HepG2 (cell line): ENCODE data around the gene PGC. TPM values are rescaled to one million over a fixed set of nuclear protein-coding genes. Genes with fewer than 3 reads are reported as not detected.
A peak's percentile ranks its signal among the peaks of the same experiment; 100 is the strongest.

Experiments used
- ARID2 ChIP-seq: sonication (generic); formaldehyde crosslinking; IDR thresholded peaks from 2 replicates; pipeline ENCODE4 v1.8.1; 2022; ENCODE audit warnings: mild to moderate bottlenecking, missing genetic modification reagents, borderline replicate concordance
- ATF7-NPFF ChIP-seq: sonication (generic); formaldehyde crosslinking; IDR thresholded peaks from 2 replicates; pipeline ENCODE4 v1.8.1; 2023; ENCODE audit warnings: mild to moderate bottlenecking, low read depth, missing genetic modification reagents, moderate library complexity
- CBX1 ChIP-seq: IDR thresholded peaks from one replicate; pipeline ENCODE4 v1.6.1; 2016; ENCODE audit warnings: antibody characterized with exemption, low read depth
- CHD2 ChIP-seq: IDR thresholded peaks from 2 replicates; pipeline ENCODE4 v1.6.1; 2011; ENCODE audit warnings: low read depth, low read length, improper control_type of control experiment
- DMAP1 ChIP-seq: IDR thresholded peaks from 2 replicates; pipeline ENCODE4 v1.6.1; 2016
- EP300 ChIP-seq, 3 experiments: sonication (generic) in 1 of 3; formaldehyde crosslinking in 1 of 3; IDR thresholded peaks; 2 replicates each; pipeline versions ENCODE4 v1.5.1 to v1.6.1; 2011 to 2020; ENCODE audit warnings: low read depth in 2 of 3, low read length in 2 of 3, borderline replicate concordance in 1 of 3, improper control_type of control experiment in 1 of 3, mild to moderate bottlenecking in 1 of 3, missing genetic modification reagents in 1 of 3, moderate library complexity in 1 of 3
- ETV5 ChIP-seq: IDR thresholded peaks from 2 replicates; pipeline ENCODE4 v1.6.1; 2018; ENCODE audit warnings: missing biosample characterization, missing genetic modification reagents, inconsistent platforms, borderline replicate concordance
- HNRNPL ChIP-seq: fragments of 200-400 bp; formaldehyde crosslinking; IDR thresholded peaks from 2 replicates; pipeline ENCODE4 v1.6.1; 2017; ENCODE audit warnings: mild to moderate bottlenecking, low read depth, low read length
- KMT2B ChIP-seq: IDR thresholded peaks from 2 replicates; pipeline ENCODE4 v1.6.1; 2016; ENCODE audit warnings: missing genetic modification reagents, missing compliant biosample characterization
- PAX8 ChIP-seq: sonication (generic); formaldehyde crosslinking; IDR thresholded peaks from 2 replicates; pipeline ENCODE4 v1.8.0; 2022; ENCODE audit warnings: mild to moderate bottlenecking, missing genetic modification reagents, borderline replicate concordance
- PHF8 ChIP-seq: sonication (generic); formaldehyde crosslinking; IDR thresholded peaks from 2 replicates; pipeline ENCODE4 v1.5.0; 2020; ENCODE audit warnings: missing genetic modification reagents
- PPARG ChIP-seq: conservative IDR thresholded peaks from 2 replicates; pipeline ENCODE4 v1.6.1; 2016; ENCODE audit warnings: missing biosample characterization, missing genetic modification reagents
- RARA ChIP-seq: IDR thresholded peaks from 2 replicates; pipeline ENCODE4 v1.6.1; 2016; ENCODE audit warnings: missing genetic modification reagents, missing compliant biosample characterization
- SP5 ChIP-seq: IDR thresholded peaks from 2 replicates; pipeline ENCODE4 v1.6.1; 2016; ENCODE audit warnings: low read depth, borderline replicate concordance
- YEATS4 ChIP-seq: sonication (generic); formaldehyde crosslinking; IDR thresholded peaks from 2 replicates; pipeline ENCODE4 v1.4.0; 2020; ENCODE audit warnings: missing genetic modification reagents, borderline replicate concordance
- ZBTB38 ChIP-seq: sonication (generic); formaldehyde crosslinking; IDR thresholded peaks from 2 replicates; pipeline ENCODE4 v1.5.1; 2020; ENCODE audit warnings: mild to moderate bottlenecking, missing genetic modification reagents
- ZNF747 ChIP-seq: sonication (generic); formaldehyde crosslinking; IDR thresholded peaks from 2 replicates; pipeline ENCODE4 v1.8.1; 2023; ENCODE audit warnings: missing genetic modification reagents, mild to moderate bottlenecking, borderline replicate concordance
- ZSCAN12 ChIP-seq: sonication (generic); formaldehyde crosslinking; IDR thresholded peaks from 2 replicates; pipeline ENCODE4 v1.9.0; 2021; ENCODE audit warnings: mild to moderate bottlenecking, missing genetic modification reagents
- polyA plus RNA-seq, 8 experiments: library from polyadenylated mRNA; depleted of rRNA in 3 of 8; stranded (reverse) in 7 of 8; unstranded in 1 of 8; fragments of >200 nt; fragmentation: Illumina TruSeq in 4 of 8; extraction: Trizol in 4 of 8; gene quantifications; 2 replicates each; pipeline versions ENCODE4 v1.2.1 to v1.2.3, GENCODE V29; 2011 to 2016; ENCODE audit warnings: low read depth in 4 of 8, missing spikeins in 1 of 8, mixed read lengths in 1 of 8; ENCODE audit not compliant: insufficient read depth in 1 of 8
- total RNA-seq, 5 experiments: library from RNA; depleted of rRNA; stranded (reverse); fragments of >200 nt; fragmentation: Illumina TruSeq; extraction: Trizol; gene quantifications; 2 replicates each; pipeline ENCODE4 v1.2.3, GENCODE V29; 2016; ENCODE audit warnings: low read depth in 1 of 5
- TF ChIP-seq, protein P1 (sequence below): sonication (generic); formaldehyde crosslinking; IDR thresholded peaks from 2 replicates; pipeline ENCODE4 v1.4.0; 2020; ENCODE audit warnings: missing genetic modification reagents
- TF ChIP-seq, protein P2 (sequence below): sonication (generic); formaldehyde crosslinking; conservative IDR thresholded peaks from 2 replicates; pipeline ENCODE4 v1.4.0; 2020; ENCODE audit warnings: missing genetic modification reagents
- TF ChIP-seq, protein P3 (sequence below): sonication (generic); formaldehyde crosslinking; IDR thresholded peaks from 2 replicates; pipeline ENCODE4 v1.4.0; 2020; ENCODE audit warnings: mild to moderate bottlenecking, missing genetic modification reagents, borderline replicate concordance

Gene PGC
- total and polyA plus RNA-seq, 2 of the 13 experiments (the other 11 are each of a cell fraction or from before 2014, with no cell fraction given): 426 to 502 TPM

DNA sequence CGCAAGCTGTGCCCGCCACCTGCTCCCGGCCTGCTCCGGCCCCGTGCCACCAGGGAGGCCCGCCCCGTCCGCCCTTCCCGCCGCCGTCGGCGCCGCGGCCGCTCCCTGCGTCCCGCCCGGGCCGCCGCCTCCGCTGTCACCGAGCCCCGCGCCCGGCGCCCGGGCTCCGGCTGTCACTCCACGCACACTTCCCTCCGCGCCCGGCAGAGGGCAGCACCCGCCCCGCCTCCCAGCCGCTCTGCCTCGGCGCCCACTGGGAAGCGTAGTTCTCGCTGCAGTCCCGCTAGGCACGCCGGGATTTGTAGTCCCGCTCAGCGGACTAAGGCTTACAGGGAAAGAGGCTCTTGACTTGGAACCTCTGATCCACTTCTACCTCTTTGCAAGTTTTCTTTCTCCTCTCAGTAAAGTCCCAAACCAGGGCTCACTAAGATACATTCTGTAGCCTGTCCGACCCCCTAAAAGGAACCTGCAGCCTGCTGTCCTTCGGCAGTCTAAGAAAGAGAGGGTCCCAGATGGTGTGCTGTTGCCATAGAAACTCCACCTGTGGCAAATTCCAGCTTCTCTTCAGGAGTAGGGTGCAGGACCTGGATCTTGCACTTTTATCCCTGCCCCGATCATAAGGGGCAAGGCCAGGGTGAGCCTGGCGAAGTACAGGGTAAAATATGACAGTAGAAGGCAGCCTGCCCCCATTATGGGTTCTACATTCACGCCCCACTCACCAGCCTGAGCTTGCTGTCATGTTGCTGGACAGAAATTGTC is 11.6 kb downstream of the PGC start, which contains the start of gene TFEB (continued):
- TF ChIP-seq, protein P1, sequence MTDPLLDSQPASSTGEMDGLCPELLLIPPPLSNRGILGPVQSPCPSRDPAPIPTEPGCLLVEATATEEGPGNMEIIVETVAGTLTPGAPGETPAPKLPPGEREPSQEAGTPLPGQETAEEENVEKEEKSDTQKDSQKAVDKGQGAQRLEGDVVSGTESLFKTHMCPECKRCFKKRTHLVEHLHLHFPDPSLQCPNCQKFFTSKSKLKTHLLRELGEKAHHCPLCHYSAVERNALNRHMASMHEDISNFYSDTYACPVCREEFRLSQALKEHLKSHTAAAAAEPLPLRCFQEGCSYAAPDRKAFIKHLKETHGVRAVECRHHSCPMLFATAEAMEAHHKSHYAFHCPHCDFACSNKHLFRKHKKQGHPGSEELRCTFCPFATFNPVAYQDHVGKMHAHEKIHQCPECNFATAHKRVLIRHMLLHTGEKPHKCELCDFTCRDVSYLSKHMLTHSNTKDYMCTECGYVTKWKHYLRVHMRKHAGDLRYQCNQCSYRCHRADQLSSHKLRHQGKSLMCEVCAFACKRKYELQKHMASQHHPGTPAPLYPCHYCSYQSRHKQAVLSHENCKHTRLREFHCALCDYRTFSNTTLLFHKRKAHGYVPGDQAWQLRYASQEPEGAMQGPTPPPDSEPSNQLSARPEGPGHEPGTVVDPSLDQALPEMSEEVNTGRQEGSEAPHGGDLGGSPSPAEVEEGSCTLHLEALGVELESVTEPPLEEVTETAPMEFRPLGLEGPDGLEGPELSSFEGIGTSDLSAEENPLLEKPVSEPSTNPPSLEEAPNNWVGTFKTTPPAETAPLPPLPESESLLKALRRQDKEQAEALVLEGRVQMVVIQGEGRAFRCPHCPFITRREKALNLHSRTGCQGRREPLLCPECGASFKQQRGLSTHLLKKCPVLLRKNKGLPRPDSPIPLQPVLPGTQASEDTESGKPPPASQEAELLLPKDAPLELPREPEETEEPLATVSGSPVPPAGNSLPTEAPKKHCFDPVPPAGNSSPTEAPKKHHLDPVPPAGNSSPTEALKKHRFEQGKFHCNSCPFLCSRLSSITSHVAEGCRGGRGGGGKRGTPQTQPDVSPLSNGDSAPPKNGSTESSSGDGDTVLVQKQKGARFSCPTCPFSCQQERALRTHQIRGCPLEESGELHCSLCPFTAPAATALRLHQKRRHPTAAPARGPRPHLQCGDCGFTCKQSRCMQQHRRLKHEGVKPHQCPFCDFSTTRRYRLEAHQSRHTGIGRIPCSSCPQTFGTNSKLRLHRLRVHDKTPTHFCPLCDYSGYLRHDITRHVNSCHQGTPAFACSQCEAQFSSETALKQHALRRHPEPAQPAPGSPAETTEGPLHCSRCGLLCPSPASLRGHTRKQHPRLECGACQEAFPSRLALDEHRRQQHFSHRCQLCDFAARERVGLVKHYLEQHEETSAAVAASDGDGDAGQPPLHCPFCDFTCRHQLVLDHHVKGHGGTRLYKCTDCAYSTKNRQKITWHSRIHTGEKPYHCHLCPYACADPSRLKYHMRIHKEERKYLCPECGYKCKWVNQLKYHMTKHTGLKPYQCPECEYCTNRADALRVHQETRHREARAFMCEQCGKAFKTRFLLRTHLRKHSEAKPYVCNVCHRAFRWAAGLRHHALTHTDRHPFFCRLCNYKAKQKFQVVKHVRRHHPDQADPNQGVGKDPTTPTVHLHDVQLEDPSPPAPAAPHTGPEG: no peak
- TF ChIP-seq YEATS4 (CRISPR knock-in tag) (no peak), SP5 (CRISPR knock-in tag) (peak; percentile 72), ARID2 (CRISPR knock-in tag) (no peak), RARA (CRISPR knock-in tag) (no peak; the same call in 1 of the 2 replicates), PHF8 (CRISPR knock-in tag) (no peak; the same call in 1 of the 2 replicates), PPARG (CRISPR knock-in tag) (peak; percentile 70; the same call in 1 of the 2 replicates), CHD2 (0 out of 2 replicates have a peak, but pooled peaks have one; percentile 70), ZBTB38 (CRISPR knock-in tag) (no peak), CBX1 (peak; percentile 40), EP300 (IDR thresholded peaks at IDR 0.05; ENCODE audit: low read depth in 2 of 2, low read length in 2 of 2) (peak in 1 of 2 experiments; percentile 57; a peak in 2 of 4 replicates), EP300 (CRISPR knock-in tag; IDR thresholded peaks at IDR 0.05; ENCODE audit: borderline replicate concordance) (0 out of 2 replicates have a peak, but pooled peaks have one; percentile 7), ZSCAN12 (CRISPR knock-in tag) (no peak), DMAP1 (CRISPR knock-in tag) (no peak), ATF7-NPFF (CRISPR knock-in tag) (peak; percentile 82), ETV5 (CRISPR knock-in tag) (peak; percentile 50; the same call in 1 of the 2 replicates), HNRNPL (no peak), PAX8 (CRISPR knock-in tag) (peak; percentile 28; the same call in 1 of the 2 replicates), KMT2B (CRISPR knock-in tag) (peak; percentile 65; the same call in 1 of the 2 replicates), ZNF747 (CRISPR knock-in tag) (peak; percentile 66; the same call in 1 of the 2 replicates)
- TF ChIP-seq, protein P2, sequence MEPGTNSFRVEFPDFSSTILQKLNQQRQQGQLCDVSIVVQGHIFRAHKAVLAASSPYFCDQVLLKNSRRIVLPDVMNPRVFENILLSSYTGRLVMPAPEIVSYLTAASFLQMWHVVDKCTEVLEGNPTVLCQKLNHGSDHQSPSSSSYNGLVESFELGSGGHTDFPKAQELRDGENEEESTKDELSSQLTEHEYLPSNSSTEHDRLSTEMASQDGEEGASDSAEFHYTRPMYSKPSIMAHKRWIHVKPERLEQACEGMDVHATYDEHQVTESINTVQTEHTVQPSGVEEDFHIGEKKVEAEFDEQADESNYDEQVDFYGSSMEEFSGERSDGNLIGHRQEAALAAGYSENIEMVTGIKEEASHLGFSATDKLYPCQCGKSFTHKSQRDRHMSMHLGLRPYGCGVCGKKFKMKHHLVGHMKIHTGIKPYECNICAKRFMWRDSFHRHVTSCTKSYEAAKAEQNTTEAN (CRISPR knock-in tag): no peak
- TF ChIP-seq, protein P3, sequence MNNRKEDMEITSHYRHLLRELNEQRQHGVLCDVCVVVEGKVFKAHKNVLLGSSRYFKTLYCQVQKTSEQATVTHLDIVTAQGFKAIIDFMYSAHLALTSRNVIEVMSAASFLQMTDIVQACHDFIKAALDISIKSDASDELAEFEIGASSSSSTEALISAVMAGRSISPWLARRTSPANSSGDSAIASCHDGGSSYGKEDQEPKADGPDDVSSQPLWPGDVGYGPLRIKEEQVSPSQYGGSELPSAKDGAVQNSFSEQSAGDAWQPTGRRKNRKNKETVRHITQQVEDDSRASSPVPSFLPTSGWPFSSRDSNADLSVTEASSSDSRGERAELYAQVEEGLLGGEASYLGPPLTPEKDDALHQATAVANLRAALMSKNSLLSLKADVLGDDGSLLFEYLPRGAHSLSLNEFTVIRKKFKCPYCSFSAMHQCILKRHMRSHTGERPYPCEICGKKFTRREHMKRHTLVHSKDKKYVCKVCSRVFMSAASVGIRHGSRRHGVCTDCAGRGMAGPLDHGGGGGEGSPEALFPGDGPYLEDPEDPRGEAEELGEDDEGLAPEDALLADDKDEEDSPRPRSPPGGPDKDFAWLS (CRISPR knock-in tag): no peak
